GM21825 (cell line): Measurements from ENCODE around the gene FKBP8.

Source experiments
- ATAC-seq: cut with Tn5 transposase; IDR thresholded peaks from one replicate; pipeline ENCODE4 v1.9.1; 2021; ENCODE audit warnings: mild to moderate bottlenecking, moderate library complexity; ENCODE audit not compliant: unreplicated experiment

Gene FKBP8

DNA sequence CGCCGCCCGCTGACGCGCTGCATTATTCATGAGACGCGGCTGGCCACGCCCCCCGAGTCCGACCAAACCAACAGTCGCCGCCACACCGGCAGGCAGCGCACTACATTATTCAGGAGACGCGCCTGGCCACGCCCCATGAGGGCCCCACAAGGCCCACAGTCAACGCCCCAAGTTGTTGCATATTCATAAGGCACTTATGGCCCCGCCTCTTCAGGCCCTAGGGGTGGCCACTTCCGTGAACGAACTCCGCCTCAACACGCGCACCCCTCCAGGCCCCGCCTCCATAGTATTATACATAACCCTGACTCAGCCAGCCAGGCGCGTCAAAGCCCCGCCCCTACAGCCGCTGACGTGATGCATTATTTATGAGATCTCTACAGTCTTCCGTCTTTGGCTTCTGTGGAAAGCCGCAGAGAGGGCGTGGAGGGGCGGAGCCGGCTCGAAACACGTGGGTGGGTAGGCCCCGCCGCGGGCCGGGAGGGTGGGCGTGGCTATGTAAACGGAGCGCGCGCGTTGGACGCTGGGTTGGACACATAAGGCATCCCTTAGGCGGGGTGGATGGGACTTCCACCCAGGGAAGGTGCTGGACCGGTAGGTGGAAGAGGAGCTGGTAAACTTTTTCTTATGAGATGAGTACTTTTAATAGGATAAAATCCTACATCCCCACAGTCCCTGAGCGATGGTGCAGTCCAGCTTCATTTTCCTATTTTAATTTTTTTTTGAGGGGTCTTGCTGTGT is 21.1 kb downstream of the FKBP8 start:
- ATAC-seq = peak; percentile 79

DNA sequence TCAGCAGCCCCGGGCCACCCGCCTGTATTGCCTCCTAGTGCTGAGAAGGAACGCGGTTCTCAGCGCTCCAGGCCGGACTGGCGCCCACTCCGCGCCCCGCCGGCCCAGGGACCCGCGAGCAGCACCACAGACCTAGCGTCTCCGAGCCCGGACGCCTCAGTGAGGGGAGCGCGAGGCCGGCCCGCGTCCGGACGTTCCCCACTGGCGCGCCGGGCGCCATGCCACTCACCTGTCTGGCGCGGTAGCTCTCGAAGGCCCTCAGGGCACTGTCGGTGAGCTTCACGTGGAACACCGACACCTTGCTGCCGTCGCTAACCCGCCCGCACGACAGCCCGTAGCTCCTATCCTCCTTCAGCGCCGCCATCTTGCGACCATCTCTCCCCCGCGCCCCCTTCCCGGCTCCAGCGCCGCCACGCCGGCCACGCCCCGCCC is 21.7 kb downstream of the FKBP8 start, which contains the start of gene ELL:
ELL (minus strand) TSS at position 379 of the 432 bp plus-strand sequence; CDS start at position 364, 15 bp downstream.
- ATAC-seq = peak; percentile 8

DNA sequence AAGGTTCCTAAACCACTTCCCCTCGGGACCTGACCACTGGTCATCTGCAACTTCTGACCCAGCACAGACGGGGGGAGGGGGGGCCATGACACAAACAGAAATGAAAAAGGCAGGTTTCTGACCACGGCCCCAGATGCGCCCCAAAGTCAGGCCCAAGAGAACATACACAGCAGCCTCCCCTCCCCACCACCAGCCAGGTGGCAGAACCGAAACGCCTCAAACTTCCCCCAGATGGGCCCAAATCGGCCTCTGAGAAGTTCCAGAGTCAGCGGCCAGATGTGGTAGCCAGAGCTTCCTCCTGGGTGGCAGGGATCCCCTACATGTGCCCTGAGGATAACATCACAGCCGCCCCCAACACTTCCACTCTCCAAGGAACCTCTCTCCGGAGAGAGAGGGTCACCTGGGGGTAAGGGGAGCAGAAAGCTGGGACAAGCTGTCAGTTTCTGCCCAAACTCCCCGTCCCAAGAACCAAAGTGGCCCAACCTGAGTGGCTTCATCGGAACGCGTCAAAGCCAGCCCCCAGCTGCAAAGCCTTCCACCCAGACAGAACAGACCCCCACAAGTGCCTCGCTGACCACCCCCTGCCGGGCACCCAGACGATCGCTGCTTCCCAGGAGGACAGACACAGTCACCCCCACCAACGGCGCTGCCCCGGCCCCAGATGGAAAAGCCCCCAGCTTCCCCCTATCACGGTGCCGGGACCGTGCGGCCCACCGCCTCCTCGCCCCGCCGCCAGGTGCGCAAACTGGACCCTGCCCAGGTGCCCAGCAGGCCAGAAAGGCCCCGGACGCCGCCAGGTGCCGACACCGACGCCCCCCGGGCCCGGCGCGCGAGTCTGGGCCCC is 22.3 kb downstream of the FKBP8 start:
- no peak for ATAC-seq

DNA sequence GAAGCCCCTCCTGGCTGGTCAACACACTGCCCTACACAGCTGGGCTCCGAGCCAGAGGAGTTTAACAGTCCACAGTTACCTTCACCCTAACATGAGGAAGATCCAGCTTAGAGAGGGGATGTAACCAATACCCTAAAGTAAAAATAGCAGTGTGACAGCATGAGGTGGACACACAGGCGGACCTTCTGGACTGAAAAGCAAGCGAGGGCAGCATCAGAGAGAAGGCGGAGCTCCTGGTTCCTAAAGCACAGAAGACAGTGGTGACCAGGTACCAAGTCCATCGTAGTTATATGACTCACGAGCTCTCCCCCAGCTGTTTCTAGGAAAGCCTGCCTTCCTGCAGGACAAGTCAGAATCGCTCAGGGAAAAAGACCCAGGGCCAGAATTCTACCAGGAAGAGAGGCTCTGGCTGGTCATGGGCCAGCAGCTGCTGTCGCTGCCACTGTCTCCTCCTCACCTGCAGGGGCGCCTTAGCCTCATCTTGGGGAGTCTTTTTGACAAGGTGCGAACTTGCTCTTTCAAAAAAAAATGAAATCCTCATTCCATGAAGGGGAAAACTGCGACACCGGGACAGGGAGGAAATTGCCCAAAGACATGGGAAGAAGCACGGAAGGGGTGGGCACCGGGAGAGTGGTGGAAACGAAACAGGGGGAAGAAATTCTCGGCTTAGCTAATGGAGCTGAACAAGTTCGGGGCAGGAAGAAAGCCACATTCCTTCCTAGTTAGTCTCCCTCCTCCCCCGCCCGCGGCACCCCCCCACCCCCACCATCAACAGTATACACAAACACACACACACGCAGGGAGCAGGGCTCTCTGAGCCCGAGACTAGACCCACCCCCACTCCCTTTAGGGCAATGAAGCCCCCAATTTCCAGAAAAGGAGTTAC is 23.2 kb downstream of the FKBP8 start:
- no peak for ATAC-seq

DNA sequence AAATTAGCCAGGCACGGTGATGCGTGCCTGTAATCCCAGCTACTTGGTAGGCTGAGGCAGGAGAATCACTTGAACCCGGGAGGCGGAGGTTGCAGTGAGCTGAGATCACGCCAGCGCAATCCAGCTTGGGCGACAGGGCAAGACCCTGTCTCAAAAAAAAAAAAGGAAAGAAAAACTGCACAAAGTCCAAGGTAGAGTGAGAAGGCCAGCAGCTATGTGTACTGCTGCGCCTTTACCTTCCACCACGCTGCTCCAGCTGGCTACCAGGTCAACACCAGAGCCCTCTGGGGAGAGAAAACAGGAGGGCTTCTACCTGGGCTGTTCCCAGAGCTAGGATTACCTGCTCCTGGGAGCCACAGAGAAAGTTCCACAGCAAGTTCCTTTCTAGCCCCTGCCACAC is 24.7 kb downstream of the FKBP8 start:
- ATAC-seq = no peak

- no peak for ATAC-seq
These were observed 25.8 kb downstream of the FKBP8 start for GRCh38 chr19:18517606-18518005.

DNA sequence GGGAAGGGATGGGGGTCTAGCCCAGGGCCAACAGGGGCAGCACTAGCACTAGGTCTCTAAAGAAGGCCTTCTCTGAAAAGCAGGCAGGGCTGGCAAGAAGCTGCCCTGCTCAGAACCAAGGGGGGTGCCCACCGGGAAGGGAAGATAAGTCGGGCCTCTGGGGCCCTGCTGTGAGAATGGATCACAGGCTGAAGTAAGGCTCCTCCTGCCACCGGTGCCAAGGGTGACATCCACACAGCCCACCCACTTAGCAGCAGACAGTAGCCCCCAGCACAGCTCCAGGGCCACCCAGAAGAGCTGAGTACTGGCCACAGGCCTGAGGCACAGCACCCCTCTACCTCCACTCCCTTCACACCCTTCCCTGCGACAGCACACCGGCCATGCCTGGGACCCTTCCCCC is 27.4 kb downstream of the FKBP8 start:
- ATAC-seq = no peak

DNA sequence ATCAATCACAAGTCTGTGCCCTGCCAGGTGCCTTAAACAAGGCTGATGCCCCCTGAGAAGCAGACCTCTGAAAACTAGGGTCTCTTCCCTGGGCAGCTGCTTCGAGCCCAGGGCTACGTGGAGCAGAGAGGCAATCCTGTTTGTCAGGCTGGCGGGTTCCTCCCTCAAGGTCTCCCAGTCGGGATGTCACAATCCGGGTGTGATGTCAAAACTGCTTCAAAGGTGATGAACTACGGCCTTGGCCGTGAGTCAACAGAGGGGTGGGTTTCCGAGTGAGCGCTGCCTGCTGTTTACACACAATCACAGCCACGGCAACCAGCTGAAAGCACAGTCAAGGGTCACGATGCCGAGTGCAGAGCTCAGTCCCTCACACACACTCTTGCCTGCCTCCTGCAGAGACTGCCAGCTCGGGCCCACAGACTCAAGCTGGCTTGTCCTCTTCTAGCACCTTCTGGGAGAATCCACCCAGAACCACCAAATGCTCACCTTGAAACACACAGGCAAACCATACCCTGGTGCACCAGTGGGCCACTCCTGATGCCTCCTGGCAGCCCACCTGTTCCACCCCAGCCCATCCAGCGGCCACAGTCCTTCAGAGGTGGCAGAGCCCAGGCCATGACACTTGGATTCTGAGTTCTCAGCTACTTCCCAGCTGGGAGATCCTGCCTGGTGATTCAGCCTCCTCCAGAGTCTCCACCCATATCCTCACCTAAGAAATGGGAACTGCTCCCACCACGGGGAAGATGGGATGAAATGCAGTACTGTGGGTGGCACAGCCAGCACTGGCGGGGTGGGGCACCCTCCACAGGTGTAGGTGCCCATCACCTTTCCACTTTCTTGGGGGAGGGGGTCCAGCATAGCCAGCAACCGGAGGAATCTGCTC is 28.3 kb downstream of the FKBP8 start:
- ATAC-seq = no peak

DNA sequence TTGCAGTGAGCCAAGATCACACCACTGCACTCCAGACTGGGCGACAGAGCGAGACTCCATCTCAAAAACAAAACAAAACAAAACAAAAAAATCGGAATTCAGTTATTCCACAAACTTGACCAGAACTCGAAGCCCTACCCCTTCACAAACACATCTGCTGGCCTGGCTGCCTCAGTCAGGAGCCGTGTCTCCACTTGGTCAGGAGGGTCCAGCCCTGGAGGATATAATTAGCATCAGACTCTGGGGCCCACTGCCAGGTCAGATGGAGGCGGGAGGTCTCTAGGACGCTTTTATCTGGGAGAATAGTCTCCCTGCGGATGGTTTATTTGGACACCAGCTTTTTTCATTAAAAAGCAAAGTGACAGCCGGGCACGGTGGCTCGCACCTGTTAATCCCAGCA is 29.5 kb downstream of the FKBP8 start:
- ATAC-seq = no peak

GRCh38 chr19:18510216-18510615 is 33.2 kb downstream of the FKBP8 start:
- ATAC-seq = no peak

DNA sequence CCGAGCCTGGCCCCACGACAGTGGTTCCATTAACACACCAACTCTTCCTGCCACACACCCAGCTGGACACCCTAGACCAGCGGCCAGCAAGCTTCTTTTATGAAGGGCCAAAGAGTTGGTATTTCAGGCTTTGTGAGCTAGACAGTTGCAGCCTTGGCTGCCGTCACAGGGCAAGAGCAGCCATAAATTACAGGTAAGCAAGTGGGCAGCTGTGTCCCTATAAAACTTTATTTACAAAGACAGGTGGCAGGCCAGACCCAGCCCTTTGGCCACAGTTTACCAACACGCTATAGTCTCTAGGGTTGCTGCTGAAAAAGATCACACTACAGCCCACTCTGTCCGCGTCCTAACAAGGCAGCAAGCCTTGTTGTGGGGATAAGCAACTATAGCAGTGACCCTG is 34.8 kb downstream of the FKBP8 start:
- ATAC-seq = no peak

- ATAC-seq = no peak
These were observed 35.5 kb downstream of the FKBP8 start for GRCh38 chr19:18507727-18508440.

GRCh38 chr19:18507021-18507726 is 36.2 kb downstream of the FKBP8 start:
- no peak for ATAC-seq

GRCh38 chr19:18506101-18506930 is 37.1 kb downstream of the FKBP8 start:
- no peak for ATAC-seq

DNA sequence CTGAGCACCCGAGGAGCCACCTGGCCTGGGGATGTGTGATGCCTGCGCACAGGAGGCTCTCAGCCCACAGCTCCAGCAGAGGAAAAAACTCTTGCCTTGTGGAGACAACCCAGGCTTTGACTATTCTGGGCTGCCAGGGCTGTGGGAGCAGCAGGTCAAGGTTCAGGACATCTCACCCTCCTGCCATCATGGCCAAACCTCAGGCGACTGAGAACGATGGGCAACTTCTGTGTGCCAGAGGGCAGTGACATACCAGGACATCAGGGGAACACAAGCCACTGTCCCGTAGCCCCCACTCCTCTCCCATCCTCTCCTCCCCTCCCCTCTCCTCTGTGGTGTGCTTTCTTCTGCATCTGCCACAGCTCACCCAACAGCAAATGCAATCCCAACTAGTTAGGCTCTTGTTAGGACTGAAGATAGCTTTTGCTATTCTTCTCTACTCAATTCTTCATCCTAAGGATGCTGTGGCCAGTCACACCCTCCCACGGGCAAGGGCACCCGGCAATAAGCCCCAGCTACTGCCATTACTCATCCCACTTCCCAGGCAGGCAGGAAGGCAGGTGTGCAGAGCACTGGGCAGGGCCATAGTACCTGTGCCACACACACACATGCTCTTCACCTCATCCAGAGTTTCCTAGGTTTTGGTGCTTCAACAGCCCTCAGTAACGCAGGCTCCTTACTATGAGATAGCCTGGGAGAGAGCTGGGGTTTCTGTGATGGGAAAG is 38.3 kb downstream of the FKBP8 start:
- ATAC-seq = no peak

GRCh38 chr19:18503971-18504885 is 39.1 kb downstream of the FKBP8 start:
- ATAC-seq = no peak
